Pulmonary artery endothelial cell (primary cell): Measurements from ENCODE around the gene HYAL1. TPM values are rescaled to one million over a fixed set of nuclear protein-coding genes. Genes with fewer than 3 reads are reported as not detected.

Source experiments
- DNase-seq: peaks from one replicate; pipeline ENCODE4 v3.0.0-alpha.2; 2011; ENCODE audit warnings: low read depth, low spot score
- total RNA-seq: library from RNA; depleted of rRNA; stranded (reverse); fragments of >200 nt; gene quantifications from 2 replicates; pipeline ENCODE4 v1.2.3, GENCODE V29; 2014

Gene HYAL1, protein sequence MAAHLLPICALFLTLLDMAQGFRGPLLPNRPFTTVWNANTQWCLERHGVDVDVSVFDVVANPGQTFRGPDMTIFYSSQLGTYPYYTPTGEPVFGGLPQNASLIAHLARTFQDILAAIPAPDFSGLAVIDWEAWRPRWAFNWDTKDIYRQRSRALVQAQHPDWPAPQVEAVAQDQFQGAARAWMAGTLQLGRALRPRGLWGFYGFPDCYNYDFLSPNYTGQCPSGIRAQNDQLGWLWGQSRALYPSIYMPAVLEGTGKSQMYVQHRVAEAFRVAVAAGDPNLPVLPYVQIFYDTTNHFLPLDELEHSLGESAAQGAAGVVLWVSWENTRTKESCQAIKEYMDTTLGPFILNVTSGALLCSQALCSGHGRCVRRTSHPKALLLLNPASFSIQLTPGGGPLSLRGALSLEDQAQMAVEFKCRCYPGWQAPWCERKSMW
- 6.9 and 7.1 TPM in 2 replicates for total RNA-seq

GRCh38 chr3:50303013-50303815 is at the start of gene HYAL1:
HYAL1 (minus strand) TSS chr3:50303574; CDS start chr3:50302956, 618 bp downstream.
- no peak for DNase-seq

DNA sequence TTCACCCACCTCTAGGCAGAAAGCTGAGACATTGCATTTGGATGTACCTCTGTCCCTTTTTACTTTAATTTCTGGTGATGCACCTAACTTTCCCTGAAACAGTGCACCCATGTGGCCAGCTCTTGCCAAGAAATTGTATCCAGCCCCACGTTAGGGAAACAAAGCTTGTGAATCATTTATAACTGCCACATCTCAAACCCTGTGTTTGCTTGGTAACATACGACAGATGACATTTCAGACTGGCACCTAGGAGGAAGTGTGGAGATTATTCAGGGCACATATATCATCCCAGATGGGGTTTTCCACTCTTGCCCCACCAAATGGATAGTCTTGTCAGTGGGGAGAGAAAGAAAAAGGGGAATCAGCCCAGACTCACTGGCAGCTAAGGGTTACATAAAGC is 49.4 kb upstream of the HYAL1 start:
- no peak for DNase-seq

DNA sequence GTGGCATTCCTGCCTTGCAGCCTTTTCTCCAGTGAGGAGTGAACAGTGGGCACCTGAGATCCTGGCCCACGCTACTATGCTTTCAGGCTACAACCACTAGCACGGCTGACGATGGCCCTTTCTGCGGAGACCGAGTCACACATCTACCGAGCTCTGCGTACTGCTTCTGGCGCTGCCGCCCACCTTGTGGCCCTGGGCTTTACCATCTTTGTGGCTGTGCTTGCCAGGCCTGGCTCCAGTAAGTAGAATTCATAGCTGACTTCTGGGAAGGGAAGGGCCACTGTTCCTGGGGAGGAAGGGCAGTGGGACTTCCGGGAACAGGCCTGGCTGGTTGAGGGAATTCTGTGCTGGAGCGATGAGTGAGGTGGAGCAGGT is 47.9 kb upstream of the HYAL1 start:
- DNase-seq: no peak

- peak; percentile 72 for DNase-seq
Measured at GRCh38 chr3:50350527-50351322, 47.4 kb upstream of the HYAL1 start, which contains the start of the genes CYB561D2 and NPRL2. CYB561D2 (plus strand) TSS chr3:50350862; CDS start chr3:50351434, 572 bp downstream. NPRL2 (minus strand) TSS chr3:50350775; CDS start chr3:50350652, 123 bp downstream.

DNA sequence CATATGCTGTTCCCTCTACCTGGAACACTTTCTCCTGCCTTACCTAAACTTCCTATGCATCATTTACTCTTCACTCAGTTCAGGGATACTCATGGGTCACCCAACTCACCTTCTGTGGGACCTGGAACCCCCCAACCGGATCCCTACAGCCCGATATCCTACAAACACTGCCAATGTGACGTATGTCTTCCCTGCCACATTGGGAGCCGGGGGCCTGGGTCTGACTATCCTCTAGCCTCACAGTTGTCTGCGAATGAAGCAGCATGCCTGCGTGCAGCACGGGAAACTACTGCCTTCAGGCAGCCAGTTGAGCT is 46.8 kb upstream of the HYAL1 start:
- no peak for DNase-seq

GRCh38 chr3:50347187-50347813 is 43.9 kb upstream of the HYAL1 start:
- DNase-seq: no peak

DNA sequence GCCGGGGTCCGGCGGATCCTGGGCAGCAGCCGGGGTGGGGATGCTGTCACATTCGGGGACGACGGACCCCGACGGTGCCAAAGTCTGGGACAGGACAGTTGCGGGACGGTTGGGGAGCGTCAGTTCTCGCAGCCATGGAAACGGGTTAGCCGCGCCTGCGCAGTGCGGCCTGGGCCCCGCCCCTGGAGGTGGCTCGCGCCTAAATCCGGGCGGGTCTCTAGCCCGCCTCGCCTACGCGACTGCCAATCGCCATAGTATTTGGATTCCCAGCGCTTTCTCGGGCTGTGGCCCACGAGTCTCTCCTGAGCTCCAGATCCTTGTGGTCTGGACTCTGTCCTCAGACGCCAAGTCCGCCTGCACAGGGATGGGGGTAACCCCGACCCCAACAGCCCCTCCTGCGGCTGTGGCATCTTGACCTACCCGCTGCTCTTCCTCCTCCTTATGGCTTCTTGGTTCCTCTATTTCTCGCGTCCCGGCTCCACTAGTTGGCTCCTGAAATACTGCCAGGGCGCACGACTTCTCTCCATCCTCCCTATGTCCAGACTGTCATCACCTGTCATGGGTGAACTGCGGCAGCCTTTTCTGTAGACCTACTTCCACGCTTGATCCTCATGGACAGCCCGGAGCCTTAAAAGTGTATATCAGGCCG is 42.3 kb upstream of the HYAL1 start, which contains the start of gene ZMYND10:
ZMYND10 (minus strand) TSS at position 147 of the 649 bp plus-strand sequence. CDS start 153 bp downstream, outside the sequence.
- no peak for DNase-seq

GRCh38 chr3:50345008-50345407 is 41.6 kb upstream of the HYAL1 start:
- no peak for DNase-seq

- no peak for DNase-seq
Measured at GRCh38 chr3:50342813-50343633, 39.6 kb upstream of the HYAL1 start.

GRCh38 chr3:50341996-50342650 is 38.7 kb upstream of the HYAL1 start:
- DNase-seq: no peak

DNA sequence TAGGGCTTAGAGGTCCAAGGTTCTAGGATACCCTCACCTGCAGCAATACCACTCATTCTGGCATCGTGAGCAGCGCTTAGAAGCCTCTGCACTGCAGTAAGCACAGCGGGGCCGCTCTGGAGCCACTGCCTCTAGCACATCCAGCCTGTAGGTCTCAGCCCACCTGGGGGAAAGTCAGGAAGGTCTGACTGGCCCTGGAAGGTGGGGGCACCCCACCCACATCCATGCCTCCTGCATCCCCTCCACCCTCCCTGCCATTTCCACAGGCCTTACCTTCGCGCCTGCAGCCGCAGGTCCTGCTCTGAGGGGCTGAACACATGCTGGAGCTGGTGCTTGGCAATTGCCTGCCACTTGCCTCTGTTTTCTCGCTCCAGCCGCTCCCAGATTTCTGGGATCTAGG is 38.2 kb upstream of the HYAL1 start:
- no peak for DNase-seq

GRCh38 chr3:50340448-50341329 is 37.3 kb upstream of the HYAL1 start, which contains the start of gene RASSF1:
RASSF1 (minus strand) TSS chr3:50340836; CDS start chr3:50340805, 31 bp downstream.
- DNase-seq: no peak

DNA sequence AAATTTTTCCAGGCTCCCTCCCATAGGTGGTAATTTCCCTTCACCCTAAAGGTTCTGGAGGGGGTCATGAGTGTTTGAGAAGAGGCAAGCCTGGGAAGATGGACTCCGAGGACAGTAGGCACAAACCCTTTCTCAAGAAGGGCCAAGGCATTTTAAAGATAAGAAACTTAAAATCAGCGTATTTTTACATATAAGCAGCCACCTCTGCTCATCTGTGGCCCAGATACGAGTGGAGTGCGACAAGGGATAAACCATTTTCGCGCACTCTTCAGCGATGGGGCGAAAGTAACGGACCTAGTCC is 36.7 kb upstream of the HYAL1 start:
- DNase-seq: no peak

DNA sequence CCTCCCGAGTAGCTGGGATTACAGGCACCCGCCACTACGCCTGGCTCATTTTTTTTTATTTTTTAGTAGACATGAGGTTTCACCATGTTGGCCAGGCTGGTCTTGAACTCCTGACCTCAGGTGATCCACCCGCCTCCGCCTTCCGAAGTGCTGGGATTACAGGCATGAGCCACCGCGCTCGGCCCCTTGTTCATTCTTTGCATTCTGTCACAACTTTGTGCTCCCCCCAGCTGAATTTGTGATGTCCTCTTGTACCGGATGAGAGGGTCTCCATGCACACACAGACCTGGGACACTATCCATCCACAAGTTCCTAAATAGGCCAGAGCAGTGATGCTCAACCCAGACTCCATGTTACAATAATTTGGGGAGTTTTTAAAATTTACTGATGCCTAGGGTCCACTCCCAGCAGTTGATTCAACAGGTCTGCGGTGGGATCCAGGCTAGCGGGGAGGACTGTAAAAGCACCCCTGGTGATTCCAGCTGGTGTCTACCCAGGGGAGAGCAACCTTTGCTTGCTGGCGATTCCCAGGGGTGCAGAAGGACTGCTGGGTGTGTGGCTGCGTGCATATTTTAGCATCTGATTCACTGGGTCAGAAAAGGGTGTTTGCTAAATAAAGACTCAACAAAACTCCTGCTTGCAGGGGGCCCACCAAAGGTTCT is 36.2 kb upstream of the HYAL1 start:
- no peak for DNase-seq

DNA sequence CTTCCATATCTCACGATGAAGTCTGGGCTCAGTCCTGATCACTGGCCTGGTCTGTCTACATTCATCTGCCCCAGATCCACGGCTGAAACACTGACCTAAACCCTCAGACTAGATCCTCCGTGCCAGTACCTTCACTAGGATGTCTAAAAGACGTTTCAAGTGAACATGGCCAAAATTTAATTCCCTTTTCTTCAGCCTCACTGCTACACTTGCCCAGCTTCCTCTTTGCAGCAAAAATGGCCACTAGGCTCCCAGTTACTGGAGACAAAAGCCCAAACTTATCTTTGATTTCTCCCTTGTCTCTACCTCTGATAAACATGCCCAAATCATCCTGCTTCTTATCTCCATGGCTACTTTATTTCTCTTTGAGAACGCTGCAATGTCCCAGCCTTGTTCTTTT is 35.6 kb upstream of the HYAL1 start:
- DNase-seq: no peak

- peak; percentile 98 for DNase-seq
Measured at GRCh38 chr3:50337175-50337861, 33.9 kb upstream of the HYAL1 start.
